Right lobe of liver (tissue), 4 donors: Measurements from ENCODE around the gene LENG8.

ENCODE experiments used
- POLR2A ChIP-seq: fragments of 450-650 bp; IDR thresholded peaks from one replicate; pipeline ENCODE4 v1.6.1; 2017; ENCODE audit warnings: antibody characterized with exemption, mild to moderate bottlenecking
- TF ChIP-seq, protein P1 (sequence below), 4 donors: fragments of 200-600 bp in 3 of 4; fragments of 450-650 bp in 1 of 4; IDR thresholded peaks; one replicate each; pipeline versions ENCODE4 v1.5.1 to v1.8.0; 2016 to 2022; ENCODE audit warnings: antibody characterized with exemption in 4 of 4, mild to moderate bottlenecking in 2 of 4
- donor health status: DM: no; HTN: no; CAD: no.
- donor health status: DM: no; HTN: no; CAD: no.
- donor health status: DM: no; HTN: yes; CAD: no.

DNA sequence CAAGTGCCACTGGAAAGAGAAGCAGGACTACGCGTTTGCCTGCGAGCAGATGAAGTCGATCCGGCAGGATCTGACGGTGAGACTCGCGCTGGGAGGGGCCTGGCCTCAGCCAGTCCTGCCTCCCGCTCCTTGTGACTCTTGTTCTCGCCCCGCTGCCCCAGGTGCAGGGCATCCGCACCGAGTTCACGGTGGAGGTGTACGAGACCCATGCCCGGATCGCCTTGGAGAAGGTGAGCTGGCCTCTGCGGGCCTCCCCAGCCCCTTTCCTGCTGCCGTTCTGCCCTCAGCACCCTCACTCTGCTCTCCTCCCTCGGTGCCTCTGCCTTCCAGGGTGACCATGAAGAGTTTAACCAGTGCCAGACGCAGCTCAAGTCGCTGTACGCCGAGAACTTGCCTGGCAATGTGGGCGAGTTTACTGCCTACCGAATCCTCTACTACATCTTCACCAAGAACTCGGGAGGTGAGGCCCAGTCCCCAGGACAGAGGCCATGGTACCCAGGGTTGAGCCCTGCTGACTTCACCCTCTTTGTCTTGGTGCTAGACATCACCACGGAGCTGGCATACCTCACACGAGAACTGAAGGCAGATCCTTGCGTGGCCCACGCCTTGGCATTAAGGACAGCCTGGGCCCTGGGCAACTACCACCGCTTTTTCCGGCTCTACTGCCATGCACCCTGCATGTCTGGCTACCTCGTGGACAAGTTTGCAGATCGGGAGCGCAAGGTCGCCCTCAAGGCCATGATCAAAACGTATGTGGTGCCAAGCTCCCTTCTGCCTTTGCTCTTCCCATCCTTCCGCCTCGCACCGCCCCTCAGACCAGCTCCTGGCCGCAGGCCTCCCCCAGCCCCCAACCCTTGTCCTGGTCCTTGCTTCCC lies 9.0 kb downstream of the LENG8 start:
- TF ChIP-seq, protein P1, sequence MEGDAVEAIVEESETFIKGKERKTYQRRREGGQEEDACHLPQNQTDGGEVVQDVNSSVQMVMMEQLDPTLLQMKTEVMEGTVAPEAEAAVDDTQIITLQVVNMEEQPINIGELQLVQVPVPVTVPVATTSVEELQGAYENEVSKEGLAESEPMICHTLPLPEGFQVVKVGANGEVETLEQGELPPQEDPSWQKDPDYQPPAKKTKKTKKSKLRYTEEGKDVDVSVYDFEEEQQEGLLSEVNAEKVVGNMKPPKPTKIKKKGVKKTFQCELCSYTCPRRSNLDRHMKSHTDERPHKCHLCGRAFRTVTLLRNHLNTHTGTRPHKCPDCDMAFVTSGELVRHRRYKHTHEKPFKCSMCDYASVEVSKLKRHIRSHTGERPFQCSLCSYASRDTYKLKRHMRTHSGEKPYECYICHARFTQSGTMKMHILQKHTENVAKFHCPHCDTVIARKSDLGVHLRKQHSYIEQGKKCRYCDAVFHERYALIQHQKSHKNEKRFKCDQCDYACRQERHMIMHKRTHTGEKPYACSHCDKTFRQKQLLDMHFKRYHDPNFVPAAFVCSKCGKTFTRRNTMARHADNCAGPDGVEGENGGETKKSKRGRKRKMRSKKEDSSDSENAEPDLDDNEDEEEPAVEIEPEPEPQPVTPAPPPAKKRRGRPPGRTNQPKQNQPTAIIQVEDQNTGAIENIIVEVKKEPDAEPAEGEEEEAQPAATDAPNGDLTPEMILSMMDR (IDR thresholded peaks at IDR 0.05), result no peak
- TF ChIP-seq POLR2A, result no peak
